Stimulated activated CD4-positive, alpha-beta T cell treated with anti-CD3 and anti-CD28 coated beads, Interleukin-12 subunit alpha, Interleukin-12 subunit beta, amount 100 ng/mL, for 48 hours (primary cell): ENCODE results near the gene PCDHB5.
"Not testable (repeated sequence)": the region's sequence is repeated elsewhere in the genome, so short reads cannot be mapped to it uniquely, and the experiment has no call there.

Experiments used
- DNase-seq, 3 donors: peaks; one replicate each; pipeline ENCODE4 v3.0.0-alpha.2; 2020; ENCODE audit warnings: low read depth in 2 of 3, low spot score in 1 of 3

The PCDHB5 gene

DNA sequence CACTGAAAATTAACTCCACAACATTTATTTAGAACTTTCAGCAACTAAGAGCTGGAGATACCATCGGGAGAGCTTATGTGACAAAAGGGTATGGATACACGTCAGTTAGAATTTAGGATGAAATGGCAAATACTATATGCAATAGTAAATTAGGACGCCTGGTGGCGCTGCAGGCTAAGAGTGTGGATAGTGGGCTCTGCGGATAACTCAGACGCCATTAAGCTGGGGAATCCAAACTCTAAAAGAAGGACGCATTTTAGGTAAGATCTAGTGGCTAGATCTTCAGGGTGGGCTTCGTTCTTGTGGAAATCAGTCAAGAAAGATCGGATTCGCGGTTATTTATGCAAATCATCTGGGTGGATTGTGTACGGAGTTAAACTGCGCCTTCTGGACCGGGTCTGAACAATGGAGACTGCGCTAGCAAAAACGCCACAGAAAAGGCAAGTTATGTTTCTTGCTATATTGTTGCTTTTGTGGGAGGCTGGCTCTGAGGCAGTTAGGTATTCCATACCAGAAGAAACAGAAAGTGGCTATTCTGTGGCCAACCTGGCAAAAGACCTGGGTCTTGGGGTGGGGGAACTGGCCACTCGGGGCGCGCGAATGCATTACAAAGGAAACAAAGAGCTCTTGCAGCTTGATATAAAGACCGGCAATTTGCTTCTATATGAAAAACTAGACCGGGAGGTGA is at the start of gene PCDHB5:
Gene PCDHB5, plus strand, starts transcription at position 177 of the 688 bp plus-strand sequence. Its CDS starts 229 bp downstream, at position 406.
- no peak for DNase-seq

DNA sequence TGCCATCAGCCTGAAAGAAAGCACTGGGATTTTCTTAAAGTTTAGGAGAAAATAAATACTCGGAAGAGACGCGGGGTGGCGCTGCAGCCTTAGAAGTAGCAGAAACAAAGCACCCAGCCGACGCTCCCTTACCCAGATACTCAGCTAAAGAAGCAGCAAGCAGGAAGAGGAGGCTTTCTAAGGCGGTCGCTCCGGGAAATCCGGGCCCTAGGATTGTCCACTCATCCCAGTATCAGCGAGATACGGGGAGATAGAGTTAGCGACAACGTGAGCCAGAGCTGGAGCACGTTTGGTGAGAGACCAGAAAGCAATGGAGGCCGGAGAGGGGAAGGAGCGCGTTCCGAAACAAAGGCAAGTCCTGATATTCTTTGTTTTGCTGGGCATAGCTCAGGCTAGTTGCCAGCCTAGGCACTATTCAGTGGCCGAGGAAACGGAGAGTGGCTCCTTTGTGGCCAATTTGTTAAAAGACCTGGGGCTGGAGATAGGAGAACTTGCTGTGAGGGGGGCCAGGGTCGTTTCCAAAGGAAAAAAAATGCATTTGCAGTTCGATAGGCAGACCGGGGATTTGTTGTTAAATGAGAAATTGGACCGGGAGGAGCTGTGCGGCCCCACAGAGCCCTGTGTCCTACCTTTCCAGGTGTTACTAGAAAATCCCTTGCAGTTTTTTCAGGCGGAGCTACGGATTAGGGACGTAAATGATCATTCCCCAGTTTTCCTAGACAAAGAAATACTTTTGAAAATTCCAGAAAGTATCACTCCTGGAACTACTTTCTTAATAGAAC is 40.3 kb upstream of the PCDHB5 start, which contains the start of gene PCDHB2:
Gene PCDHB2, plus strand, starts transcription at position 135 of the 782 bp plus-strand sequence. Its CDS starts 176 bp downstream, at position 311.
- DNase-seq: no peak

DNA sequence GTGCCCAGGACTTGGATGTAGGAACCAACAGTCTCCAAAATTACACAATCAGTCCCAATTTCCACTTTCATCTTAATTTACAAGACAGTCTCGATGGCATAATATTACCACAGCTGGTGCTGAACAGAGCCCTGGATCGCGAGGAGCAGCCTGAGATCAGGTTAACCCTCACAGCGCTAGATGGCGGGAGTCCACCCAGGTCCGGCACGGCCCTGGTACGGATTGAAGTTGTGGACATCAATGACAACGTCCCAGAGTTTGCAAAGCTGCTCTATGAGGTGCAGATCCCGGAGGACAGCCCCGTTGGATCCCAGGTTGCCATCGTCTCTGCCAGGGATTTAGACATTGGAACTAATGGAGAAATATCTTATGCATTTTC is 39.8 kb upstream of the PCDHB5 start:
- DNase-seq: no peak

DNA sequence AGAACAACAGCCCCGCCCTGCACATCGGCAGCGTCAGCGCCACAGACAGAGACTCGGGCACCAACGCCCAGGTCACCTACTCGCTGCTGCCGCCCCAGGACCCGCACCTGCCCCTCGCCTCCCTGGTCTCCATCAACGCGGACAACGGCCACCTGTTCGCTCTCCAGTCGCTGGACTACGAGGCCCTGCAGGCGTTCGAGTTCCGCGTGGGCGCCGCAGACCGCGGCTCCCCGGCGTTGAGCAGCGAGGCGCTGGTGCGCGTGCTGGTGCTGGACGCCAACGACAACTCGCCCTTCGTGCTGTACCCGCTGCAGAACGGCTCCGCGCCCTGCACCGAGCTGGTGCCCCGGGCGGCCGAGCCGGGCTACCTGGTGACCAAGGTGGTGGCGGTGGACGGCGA is 38.8 kb upstream of the PCDHB5 start:
- not testable (repeated sequence) for DNase-seq

DNA sequence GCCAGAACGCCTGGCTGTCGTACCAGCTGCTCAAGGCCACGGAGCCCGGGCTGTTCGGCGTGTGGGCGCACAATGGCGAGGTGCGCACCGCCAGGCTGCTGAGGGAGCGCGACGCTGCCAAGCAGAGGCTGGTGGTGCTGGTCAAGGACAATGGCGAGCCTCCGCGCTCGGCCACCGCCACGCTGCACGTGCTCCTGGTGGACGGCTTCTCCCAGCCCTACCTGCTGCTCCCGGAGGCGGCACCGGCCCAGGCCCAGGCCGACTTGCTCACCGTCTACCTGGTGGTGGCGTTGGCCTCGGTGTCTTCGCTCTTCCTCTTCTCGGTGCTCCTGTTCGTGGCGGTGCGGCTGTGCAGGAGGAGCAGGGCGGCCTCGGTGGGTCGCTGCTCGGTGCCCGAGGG is 38.4 kb upstream of the PCDHB5 start:
- not testable (repeated sequence) for DNase-seq

DNA sequence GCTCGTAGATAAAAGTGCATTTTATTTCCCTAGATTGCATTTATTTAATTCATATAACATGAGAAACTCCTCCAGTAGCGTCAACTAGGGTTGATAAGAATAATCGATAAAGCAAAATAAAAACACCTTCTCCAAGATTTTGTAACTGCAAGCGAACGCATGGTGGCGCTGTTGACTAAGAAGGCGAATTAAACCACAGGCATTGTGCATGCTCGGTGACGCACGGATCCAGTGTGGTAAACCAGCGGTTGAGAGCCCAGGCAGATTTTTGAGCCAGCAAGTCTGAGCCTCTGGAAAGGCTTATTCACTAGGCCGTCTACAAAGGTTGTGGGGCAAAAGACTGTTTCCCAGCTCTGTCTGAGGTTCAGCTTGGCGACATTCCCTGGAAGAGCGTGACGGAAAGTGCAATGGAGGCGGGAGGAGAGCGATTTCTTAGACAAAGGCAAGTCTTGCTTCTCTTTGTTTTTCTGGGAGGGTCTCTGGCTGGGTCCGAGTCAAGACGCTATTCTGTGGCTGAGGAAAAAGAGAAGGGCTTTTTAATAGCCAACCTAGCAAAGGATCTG is 34.7 kb upstream of the PCDHB5 start, which contains the start of gene PCDHB3:
Gene PCDHB3, plus strand, starts transcription at position 231 of the 563 bp plus-strand sequence. Its CDS starts 177 bp downstream, at position 408.
- peak in 2 of 3 donors; percentile 12 to 26 for DNase-seq

DNA sequence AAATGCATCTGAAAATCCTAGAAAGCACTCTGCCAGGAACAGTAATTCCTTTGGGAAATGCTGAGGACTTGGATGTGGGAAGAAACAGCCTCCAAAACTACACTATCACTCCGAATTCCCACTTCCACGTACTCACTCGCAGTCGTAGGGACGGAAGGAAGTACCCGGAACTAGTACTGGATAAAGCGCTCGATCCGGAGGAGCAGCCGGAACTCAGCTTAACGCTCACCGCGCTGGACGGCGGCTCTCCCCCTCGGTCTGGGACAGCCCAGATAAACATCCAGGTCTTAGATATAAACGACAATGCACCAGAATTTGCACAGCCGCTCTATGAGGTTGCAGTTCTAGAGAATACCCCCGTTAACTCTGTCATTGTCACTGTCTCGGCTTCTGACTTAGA is 33.9 kb upstream of the PCDHB5 start:
- DNase-seq: no peak

DNA sequence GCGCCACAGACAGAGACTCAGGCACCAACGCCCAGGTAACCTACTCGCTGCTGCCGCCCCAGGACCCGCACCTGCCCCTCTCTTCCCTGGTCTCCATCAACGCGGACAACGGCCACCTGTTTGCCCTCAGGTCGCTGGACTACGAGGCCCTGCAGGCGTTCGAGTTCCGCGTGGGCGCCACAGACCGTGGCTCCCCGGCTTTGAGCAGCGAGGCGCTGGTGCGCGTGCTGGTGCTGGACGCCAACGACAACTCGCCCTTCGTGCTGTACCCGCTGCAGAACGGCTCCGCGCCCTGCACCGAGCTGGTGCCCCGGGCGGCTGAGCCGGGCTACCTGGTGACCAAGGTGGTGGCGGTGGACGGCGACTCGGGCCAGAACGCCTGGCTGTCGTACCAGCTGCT is 32.9 kb upstream of the PCDHB5 start:
- not testable (repeated sequence) for DNase-seq

DNA sequence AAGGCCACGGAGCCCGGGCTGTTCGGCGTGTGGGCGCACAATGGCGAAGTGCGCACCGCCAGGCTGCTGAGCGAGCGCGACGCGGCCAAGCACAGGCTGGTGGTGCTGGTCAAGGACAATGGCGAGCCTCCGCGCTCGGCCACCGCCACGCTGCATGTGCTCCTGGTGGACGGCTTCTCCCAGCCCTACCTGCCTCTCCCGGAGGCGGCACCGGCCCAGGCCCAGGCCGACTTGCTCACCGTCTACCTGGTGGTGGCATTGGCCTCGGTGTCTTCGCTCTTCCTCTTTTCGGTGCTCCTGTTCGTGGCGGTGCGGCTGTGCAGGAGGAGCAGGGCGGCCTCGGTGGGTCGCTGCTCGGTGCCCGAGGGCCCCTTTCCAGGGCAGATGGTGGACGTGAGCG is 32.5 kb upstream of the PCDHB5 start:
- not testable (repeated sequence) for DNase-seq

DNA sequence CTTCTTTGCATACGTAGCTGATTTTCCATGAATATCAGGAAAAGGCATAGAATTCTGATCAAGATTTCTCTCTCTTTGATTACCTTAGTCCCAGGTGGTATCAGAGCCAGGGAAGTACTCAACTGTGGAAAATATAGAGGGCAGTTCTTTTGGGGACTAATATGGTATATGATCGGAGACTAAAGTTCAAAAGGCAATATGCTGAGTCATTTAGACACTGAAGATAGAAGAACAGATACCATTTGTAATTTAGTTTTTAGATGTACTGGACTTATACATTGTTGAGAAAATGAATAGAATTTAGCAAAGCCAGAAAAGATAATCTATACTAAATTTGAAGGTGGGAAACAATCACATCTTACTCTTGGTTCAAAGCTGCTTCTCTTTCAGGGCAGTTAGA is 29.7 kb upstream of the PCDHB5 start:
- DNase-seq: no peak

DNA sequence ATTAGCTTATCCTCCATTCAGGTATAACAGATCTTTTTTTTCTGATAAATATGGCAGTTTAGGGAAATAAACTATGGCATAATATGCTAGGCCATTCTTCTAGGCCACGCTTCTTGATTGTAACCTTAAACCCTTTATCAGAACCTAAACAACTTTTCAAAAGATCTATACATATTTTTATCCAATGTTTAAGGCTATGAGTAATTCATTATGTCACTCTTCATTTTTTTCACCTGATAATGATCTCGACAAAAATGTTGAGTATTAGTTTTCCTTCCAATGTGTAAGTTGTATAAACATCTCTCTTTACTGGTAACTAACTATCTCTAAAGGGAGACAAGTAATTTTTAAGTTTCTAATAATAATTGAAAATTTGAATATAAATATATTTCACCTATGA is 15.8 kb upstream of the PCDHB5 start:
- DNase-seq: no peak

DNA sequence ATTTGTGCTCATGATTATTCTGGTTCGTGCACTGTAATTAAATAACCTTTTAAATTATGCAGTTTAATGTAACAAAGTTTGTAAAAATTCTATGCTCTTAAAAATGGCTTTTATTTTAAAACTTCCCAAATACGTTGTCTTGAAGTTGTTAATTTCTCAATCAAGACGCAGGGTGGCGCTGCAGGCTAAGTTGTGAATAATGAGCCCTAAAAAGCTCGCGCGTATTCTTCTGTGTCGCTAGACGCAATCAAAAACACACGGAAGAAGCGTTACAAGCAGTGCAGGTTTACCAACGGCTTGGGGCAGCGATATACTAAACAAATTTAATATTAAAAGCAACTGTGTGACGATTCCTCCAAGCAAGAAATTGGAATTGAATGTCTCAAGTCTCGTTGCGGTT is 13.4 kb upstream of the PCDHB5 start, which contains the start of gene PCDHB4:
Gene PCDHB4, plus strand, starts transcription at position 256 of the 400 bp plus-strand sequence. CDS start 181 bp downstream, outside the sequence.
- DNase-seq: peak in 1 of 3 donors; percentile 3

DNA sequence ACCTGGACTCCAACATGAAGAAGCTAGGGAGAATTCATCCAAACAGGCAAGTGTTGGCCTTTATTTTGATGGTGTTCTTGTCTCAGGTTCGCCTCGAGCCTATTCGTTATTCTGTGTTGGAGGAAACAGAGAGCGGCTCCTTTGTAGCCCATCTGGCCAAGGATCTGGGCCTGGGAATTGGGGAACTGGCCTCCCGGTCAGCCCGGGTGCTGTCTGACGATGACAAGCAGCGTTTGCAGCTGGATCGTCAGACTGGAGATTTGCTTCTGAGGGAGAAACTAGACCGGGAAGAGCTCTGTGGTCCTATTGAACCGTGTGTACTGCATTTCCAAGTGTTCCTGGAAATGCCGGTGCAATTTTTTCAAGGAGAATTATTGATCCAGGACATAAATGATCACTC is 13.0 kb upstream of the PCDHB5 start:
- no peak for DNase-seq

DNA sequence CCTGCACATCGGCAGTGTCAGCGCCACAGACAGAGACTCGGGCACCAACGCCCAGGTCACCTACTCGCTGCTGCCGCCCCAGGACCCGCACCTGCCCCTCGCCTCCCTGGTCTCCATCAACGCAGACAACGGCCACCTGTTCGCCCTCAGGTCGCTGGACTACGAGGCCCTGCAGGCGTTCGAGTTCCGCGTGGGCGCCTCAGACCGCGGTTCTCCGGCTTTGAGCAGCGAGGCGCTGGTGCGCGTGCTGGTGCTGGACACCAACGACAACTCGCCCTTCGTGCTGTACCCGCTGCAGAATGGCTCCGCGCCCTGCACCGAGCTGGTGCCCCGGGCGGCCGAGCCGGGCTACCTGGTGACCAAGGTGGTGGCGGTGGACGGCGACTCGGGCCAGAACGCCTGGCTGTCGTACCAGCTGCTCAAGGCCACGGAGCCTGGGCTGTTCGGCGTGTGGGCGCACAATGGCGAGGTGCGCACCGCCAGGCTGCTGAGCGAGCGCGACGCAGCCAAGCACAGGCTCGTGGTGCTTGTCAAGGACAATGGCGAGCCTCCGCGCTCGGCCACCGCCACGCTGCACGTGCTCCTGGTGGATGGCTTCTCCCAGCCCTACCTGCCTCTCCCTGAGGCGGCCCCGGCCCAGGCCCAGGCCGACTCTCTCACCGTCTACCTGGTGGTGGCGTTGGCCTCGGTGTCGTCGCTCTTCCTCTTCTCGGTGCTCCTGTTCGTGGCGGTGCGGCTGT is 11.4 kb upstream of the PCDHB5 start:
- not testable (repeated sequence) for DNase-seq

DNA sequence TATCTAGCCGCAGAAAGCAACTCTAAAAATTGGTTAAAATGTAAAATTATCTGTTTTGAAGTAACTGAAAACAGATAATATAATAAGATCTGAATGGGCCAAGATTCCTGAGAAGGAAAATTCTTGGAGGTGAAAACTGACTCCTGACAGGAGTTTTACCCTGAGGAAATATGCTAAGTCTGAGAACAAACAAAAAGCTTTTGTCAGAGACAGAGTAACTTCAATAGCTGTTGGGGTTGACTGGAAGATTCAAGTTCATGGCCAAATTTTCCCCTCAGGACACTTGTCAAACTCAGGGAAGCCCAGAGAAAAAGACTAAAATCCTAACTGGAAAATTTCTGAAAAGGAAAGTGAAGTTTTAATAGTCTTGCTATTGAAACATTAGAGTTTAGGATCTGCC is 7.7 kb upstream of the PCDHB5 start:
- no peak for DNase-seq

DNA sequence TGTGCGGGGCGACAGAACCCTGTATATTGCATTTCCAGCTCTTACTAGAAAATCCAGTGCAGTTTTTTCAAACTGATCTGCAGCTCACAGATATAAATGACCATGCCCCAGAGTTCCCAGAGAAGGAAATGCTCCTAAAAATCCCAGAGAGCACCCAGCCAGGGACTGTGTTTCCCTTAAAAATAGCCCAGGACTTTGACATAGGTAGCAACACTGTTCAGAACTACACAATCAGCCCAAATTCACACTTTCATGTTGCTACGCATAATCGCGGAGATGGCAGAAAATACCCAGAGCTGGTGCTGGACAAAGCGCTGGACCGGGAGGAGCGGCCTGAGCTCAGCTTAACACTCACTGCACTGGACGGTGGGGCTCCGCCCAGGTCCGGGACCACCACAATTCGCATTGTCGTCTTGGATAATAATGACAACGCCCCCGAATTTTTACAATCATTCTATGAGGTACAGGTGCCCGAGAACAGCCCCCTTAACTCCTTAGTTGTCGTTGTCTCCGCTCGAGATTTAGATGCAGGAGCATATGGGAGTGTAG is 786 bp downstream of the PCDHB5 start:
- DNase-seq: no peak

DNA sequence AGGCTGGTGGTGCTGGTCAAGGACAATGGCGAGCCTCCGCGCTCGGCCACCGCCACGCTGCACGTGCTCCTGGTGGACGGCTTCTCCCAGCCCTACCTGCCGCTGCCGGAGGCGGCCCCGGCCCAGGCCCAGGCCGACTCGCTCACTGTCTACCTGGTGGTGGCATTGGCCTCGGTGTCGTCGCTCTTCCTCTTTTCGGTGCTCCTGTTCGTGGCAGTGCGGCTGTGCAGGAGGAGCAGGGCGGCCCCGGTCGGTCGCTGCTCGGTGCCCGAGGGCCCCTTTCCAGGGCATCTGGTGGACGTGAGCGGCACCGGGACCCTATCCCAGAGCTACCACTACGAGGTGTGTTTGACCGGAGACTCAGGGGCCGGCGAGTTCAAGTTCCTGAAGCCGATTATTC is 2.3 kb downstream of the PCDHB5 start:
- DNase-seq: not testable (repeated sequence)

DNA sequence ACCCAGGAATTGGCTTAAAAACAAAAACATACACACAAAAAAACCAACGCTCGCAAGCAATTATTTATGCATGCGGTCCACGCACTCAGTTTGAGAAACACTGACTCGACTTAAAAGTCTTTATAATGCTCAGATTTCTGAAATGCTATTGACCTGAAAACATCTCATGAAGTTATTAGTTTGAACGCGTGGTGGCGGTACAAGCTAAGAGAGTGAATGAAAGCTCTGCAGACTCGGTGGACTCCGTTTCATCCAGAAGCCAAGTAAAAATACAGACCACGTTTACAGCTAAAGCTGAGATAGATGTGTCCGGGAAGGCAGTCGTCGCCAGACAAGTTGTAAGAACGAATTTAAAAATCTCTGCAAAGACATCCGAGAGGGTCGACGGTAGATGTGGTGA is 14.8 kb downstream of the PCDHB5 start, which contains the start of gene PCDHB6:
Gene PCDHB6, plus strand, starts transcription at position 246 of the 400 bp plus-strand sequence. CDS start 201 bp downstream, outside the sequence.
- no peak for DNase-seq

DNA sequence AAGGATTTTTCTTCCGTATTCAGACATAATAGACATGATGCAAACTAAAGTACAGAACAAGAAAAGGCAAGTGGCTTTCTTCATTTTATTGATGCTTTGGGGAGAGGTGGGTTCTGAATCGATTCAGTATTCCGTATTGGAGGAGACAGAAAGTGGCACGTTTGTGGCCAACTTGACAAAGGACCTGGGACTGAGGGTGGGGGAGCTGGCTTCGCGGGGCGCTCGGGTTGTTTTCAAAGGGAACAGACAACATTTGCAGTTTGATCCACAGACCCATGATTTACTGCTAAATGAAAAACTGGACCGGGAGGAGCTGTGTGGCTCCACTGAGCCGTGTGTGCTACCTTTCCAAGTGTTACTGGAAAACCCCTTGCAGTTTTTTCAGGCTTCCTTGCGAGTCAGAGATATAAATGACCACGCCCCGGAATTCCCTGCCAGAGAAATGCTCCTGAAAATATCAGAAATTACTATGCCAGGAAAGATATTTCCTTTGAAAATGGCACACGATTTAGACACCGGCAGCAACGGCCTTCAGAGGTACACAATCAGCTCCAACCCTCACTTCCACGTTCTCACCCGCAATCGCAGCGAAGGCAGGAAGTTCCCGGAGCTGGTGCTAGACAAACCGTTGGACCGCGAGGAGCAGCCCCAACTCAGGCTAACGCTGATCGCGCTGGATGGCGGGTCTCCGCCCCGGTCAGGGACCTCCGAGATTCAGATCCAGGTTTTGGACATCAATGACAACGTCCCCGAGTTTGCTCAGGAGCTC is 15.4 kb downstream of the PCDHB5 start:
- no peak for DNase-seq

DNA sequence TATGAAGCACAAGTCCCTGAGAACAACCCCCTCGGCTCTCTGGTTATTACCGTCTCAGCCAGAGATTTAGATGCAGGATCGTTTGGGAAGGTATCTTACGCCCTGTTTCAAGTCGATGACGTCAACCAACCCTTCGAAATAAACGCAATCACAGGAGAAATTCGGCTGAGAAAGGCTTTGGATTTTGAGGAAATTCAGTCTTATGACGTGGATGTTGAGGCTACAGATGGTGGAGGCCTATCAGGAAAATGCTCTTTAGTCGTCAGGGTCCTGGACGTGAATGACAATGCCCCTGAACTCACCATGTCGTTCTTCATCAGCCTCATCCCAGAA is 16.0 kb downstream of the PCDHB5 start:
- no peak for DNase-seq
